Smooth muscle cell (in vitro differentiated cells): Measurements from ENCODE around the gene PLPP2. TPM values are rescaled to one million over a fixed set of nuclear protein-coding genes. Genes with fewer than 3 reads are reported as not detected.

Experiments used
- DNase-seq: peaks from one replicate; lab custom pipeline; 2025; ENCODE audit not compliant: unreplicated experiment; lab: John Stamatoyannopoulos, UW
- H2AFZ ChIP-seq: fragments of 200-600 bp; sonication (generic); 2 replicates; pipeline ENCODE4 v1.6.0; 2016; ENCODE audit warnings: antibody characterized with exemption, low read depth, mild to moderate bottlenecking
- H3F3A ChIP-seq: fragments of 200-600 bp; sonication (generic); 2 replicates; pipeline ENCODE4 v1.6.0; 2017; ENCODE audit warnings: antibody characterized with exemption, low read depth
- H3K27ac ChIP-seq: fragments of 200-600 bp; sonication (generic); 2 replicates; pipeline ENCODE4 v1.5.1; 2016; ENCODE audit warnings: low read depth, mild to moderate bottlenecking
- H3K27me3 ChIP-seq: fragments of 200-600 bp; sonication (generic); 2 replicates; pipeline ENCODE4 v1.6.1; 2016; ENCODE audit warnings: low read depth, mild to moderate bottlenecking
- H3K36me3 ChIP-seq: fragments of 200-600 bp; sonication (generic); 2 replicates; pipeline ENCODE4 v1.5.1; 2016; ENCODE audit warnings: low read depth
- H3K4me1 ChIP-seq: fragments of 200-600 bp; sonication (generic); 2 replicates; pipeline ENCODE4 v1.5.1; 2016; ENCODE audit warnings: low read depth
- H3K4me2 ChIP-seq: fragments of 200-600 bp; sonication (generic); 2 replicates; pipeline ENCODE4 v1.6.0; 2016; ENCODE audit warnings: mild to moderate bottlenecking
- H3K4me3 ChIP-seq: fragments of 200-600 bp; sonication (generic); 2 replicates; pipeline ENCODE4 v1.5.1; 2016; ENCODE audit warnings: mild to moderate bottlenecking
- H3K79me2 ChIP-seq: fragments of 200-600 bp; sonication (generic); 2 replicates; pipeline ENCODE4 v1.6.0; 2016; ENCODE audit warnings: low read depth, mild to moderate bottlenecking
- H3K9ac ChIP-seq: fragments of 200-600 bp; sonication (generic); 2 replicates; pipeline ENCODE4 v1.6.0; 2016; ENCODE audit warnings: low read depth
- H3K9me3 ChIP-seq: fragments of 200-600 bp; sonication (generic); replicated peaks from 2 replicates; pipeline ENCODE4 v1.5.1; 2016; ENCODE audit warnings: low read depth
- H4K20me1 ChIP-seq: fragments of 200-600 bp; sonication (generic); 2 replicates; pipeline ENCODE4 v1.6.0; 2016; ENCODE audit warnings: low read depth
- CTCF ChIP-seq: fragments of 200-600 bp; sonication (generic); IDR thresholded peaks from 2 replicates; pipeline ENCODE4 v1.5.1; 2017; ENCODE audit warnings: borderline replicate concordance, mild to moderate bottlenecking, antibody characterized with exemption; ENCODE audit not compliant: insufficient read depth, poor library complexity, severe bottlenecking
- WGBS: methylation state at CpG from one replicate; pipeline ENCODE4 v1.1.7; 2016; ENCODE audit warnings: low lambda C conversion rate; 5-methylcytosine and 5-hydroxymethylcytosine counted together
- polyA plus RNA-seq: library from polyadenylated mRNA; unstranded; fragments of >200 nt; fragmentation: Nextera tagmentation; extraction: Ambion mirVana; gene quantifications from 2 replicates; pipeline ENCODE4 v1.2.1, GENCODE V29; 2016
- total RNA-seq: library from RNA; depleted of rRNA; stranded (reverse); fragments of >200 nt; gene quantifications from 2 replicates; pipeline ENCODE4 v1.2.3, GENCODE V29; 2014

The PLPP2 gene
- total and polyA plus RNA-seq, 2 experiments from 2014 or later, result 4.8 to 6.2 TPM

- Histone ChIP-seq H3F3A (peaks cover 4% of the 10 kb centered on the region), H3K27me3 (no peaks in the 10 kb centered on the region), H3K36me3 (peaks cover 19% of the 10 kb centered on the region), H3K4me2 (no peak overlapping the region), H3K4me1 (no peaks in the 10 kb centered on the region), H3K9ac (no peak overlapping the region), H3K27ac (no peak overlapping the region), H3K9me3 (no peaks in the 10 kb centered on the region), H4K20me1 (peaks cover 68% of the 10 kb centered on the region), H3K4me3 (no peak overlapping the region), H2AFZ (no peak overlapping the region), H3K79me2 (peaks cover 63% of the 10 kb centered on the region)
- no peak for DNase-seq
- TF ChIP-seq CTCF, result no peak
- WGBS, result 97% methylated on average over 17 of the region's 17 CpGs
Observed at GRCh38 chr19:327291-328024, 36.3 kb upstream of the PLPP2 start.

GRCh38 chr19:326871-327270, 35.7 kb upstream of the PLPP2 start:
- TF ChIP-seq CTCF, result no peak
- H2AFZ ChIP-seq, result no peak overlapping the region
- DNase-seq, result no peak
- H3K9ac ChIP-seq, result no peak overlapping the region
- peaks cover 68% of the 10 kb centered on the region for H4K20me1 ChIP-seq
- no peak overlapping the region for H3K4me2 ChIP-seq
- peaks cover 58% of the 10 kb centered on the region for H3K79me2 ChIP-seq
- no peak overlapping the region for H3K4me3 ChIP-seq
- no peaks in the 10 kb centered on the region for H3K9me3 ChIP-seq
- no peaks in the 10 kb centered on the region for H3K27me3 ChIP-seq
- 98% methylated on average over 15 of the region's 15 CpGs for WGBS
- peaks cover 19% of the 10 kb centered on the region for H3K36me3 ChIP-seq
- no peaks in the 10 kb centered on the region for H3K4me1 ChIP-seq
- H3K27ac ChIP-seq, result no peak overlapping the region
- peaks cover 4% of the 10 kb centered on the region for H3F3A ChIP-seq

- 98% methylated on average over 33 of the region's 33 CpGs for WGBS
- Histone ChIP-seq H3K4me3 (no peak overlapping the region), H2AFZ (no peak overlapping the region), H3K9ac (no peak overlapping the region), H3K79me2 (peaks cover 55% of the 10 kb centered on the region), H3F3A (peaks cover 4% of the 10 kb centered on the region), H4K20me1 (peaks cover 63% of the 10 kb centered on the region), H3K27ac (no peak overlapping the region), H3K4me2 (no peak overlapping the region), H3K36me3 (peaks cover 19% of the 10 kb centered on the region), H3K27me3 (no peaks in the 10 kb centered on the region), H3K9me3 (no peaks in the 10 kb centered on the region), H3K4me1 (no peaks in the 10 kb centered on the region)
- no peak for TF ChIP-seq CTCF
- DNase-seq, result no peak
Observed at GRCh38 chr19:325937-326565, 34.8 kb upstream of the PLPP2 start.
